Activated T-cell treated with anti-CD3 and anti-CD28 coated beads, Interleukin-2, amount 50 U/mL, for 72 hours (primary cell): ENCODE data around the gene CCDC183. TPM values are rescaled to one million over a fixed set of nuclear protein-coding genes. Genes with fewer than 3 reads are reported as not detected.
"Not testable (repeated sequence)": the region's sequence is repeated elsewhere in the genome, so short reads cannot be mapped to it uniquely, and the experiment has no call there.

Experiments used
- ATAC-seq, 2 donors: fragments of 150-1000 bp; cut with Tn5 transposase; replicated peaks in 1 of 2; 2 replicates each; pipeline ENCODE4 v1.10.0; 2021; ENCODE audit warnings: moderate library complexity in 2 of 2, mild to moderate bottlenecking in 1 of 2
- DNase-seq, 2 donors: peaks; one replicate each; pipeline ENCODE4 v3.0.0; 2021 to 2022; ENCODE audit warnings: mixed read lengths in 1 of 2
- H3K27ac Mint-ChIP-seq: one replicate; pipeline ENCODE4 v1.8.0; 2022; ENCODE audit warnings: mild to moderate bottlenecking, moderate library complexity, mixed read lengths
- H3K27me3 Mint-ChIP-seq: one replicate; pipeline ENCODE4 v1.8.0; 2022; ENCODE audit warnings: low read depth, mixed read lengths
- H3K36me3 Mint-ChIP-seq, 2 donors: one replicate each; pipeline ENCODE4 v1.8.0; 2022; ENCODE audit warnings: mixed read lengths in 2 of 2, mild to moderate bottlenecking in 1 of 2; ENCODE audit not compliant: insufficient read depth in 2 of 2
- H3K4me1 Mint-ChIP-seq: one replicate; pipeline ENCODE4 v1.8.0; 2022; ENCODE audit warnings: low read depth, mixed read lengths
- H3K4me3 Mint-ChIP-seq, 2 donors: one replicate each; pipeline ENCODE4 v1.8.0; 2022; ENCODE audit warnings: mild to moderate bottlenecking in 2 of 2, mixed read lengths in 2 of 2, moderate library complexity in 2 of 2
- H3K9me3 Mint-ChIP-seq, 2 donors: one replicate each; pipeline ENCODE4 v1.8.0; 2022; ENCODE audit warnings: mixed read lengths in 2 of 2
- total RNA-seq, 2 donors: library from RNA; stranded (reverse); gene quantifications; one replicate each; pipeline ENCODE4 v1.2.3, GENCODE V29; 2022

Gene CCDC183
- total RNA-seq, 2 donors from 2014 or later = 0.46 to 0.72 TPM

GRCh38 chr9:136831002-136831719, 35.0 kb downstream of the CCDC183 start:
- Mint-ChIP-seq H3K27me3 (no peaks in the 10 kb centered on the region), H3K4me1 (no peaks in the 10 kb centered on the region), H3K36me3 (peaks cover 0 to 6% of the 10 kb centered on the region in 2 donors), H3K9me3 (no peaks in the 10 kb centered on the region), H3K4me3 (no peak overlapping the region), H3K27ac (no peak overlapping the region)
- ATAC-seq = no peak
- DNase-seq = no peak

- no peak for DNase-seq
- no peak for ATAC-seq
- H3K4me3 Mint-ChIP-seq = no peak overlapping the region
- no peaks in the 10 kb centered on the region for H3K9me3 Mint-ChIP-seq
- peaks cover 0 to 4% of the 10 kb centered on the region in 2 donors for H3K36me3 Mint-ChIP-seq
- H3K27ac Mint-ChIP-seq = no peak overlapping the region
- H3K4me1 Mint-ChIP-seq = no peaks in the 10 kb centered on the region
- no peaks in the 10 kb centered on the region for H3K27me3 Mint-ChIP-seq
These were observed 35.6 kb downstream of the CCDC183 start for GRCh38 chr9:136831720-136832104.

GRCh38 chr9:136832581-136832980, 36.4 kb downstream of the CCDC183 start:
- Mint-ChIP-seq H3K4me3 (no peak overlapping the region), H3K27ac (no peak overlapping the region), H3K27me3 (no peaks in the 10 kb centered on the region), H3K9me3 (no peaks in the 10 kb centered on the region), H3K4me1 (no peaks in the 10 kb centered on the region), H3K36me3 (peaks cover 0 to 4% of the 10 kb centered on the region in 2 donors)
- DNase-seq (no peak), ATAC-seq (no peak)

- DNase-seq, H3K27me3 Mint-ChIP-seq, H3K36me3 Mint-ChIP-seq, H3K4me1 Mint-ChIP-seq, ATAC-seq, H3K9me3 Mint-ChIP-seq, H3K4me3 Mint-ChIP-seq, H3K27ac Mint-ChIP-seq: not testable (repeated sequence)
These were observed 37.4 kb downstream of the CCDC183 start for GRCh38 chr9:136833381-136834048.

GRCh38 chr9:136835162-136835931, 39.2 kb downstream of the CCDC183 start:
- H3K27ac Mint-ChIP-seq = no peak overlapping the region
- peaks cover 0 to 4% of the 10 kb centered on the region in 2 donors for H3K36me3 Mint-ChIP-seq
- H3K4me3 Mint-ChIP-seq = no peak overlapping the region
- ATAC-seq (peak in 1 of 2 donors; percentile 4), DNase-seq (no peak)
- peaks cover 5% of the 10 kb centered on the region for H3K4me1 Mint-ChIP-seq
- no peaks in the 10 kb centered on the region for H3K27me3 Mint-ChIP-seq
- no peaks in the 10 kb centered on the region for H3K9me3 Mint-ChIP-seq

- H3K27me3 Mint-ChIP-seq = no peaks in the 10 kb centered on the region
- H3K36me3 Mint-ChIP-seq = peaks cover 0 to 4% of the 10 kb centered on the region in 2 donors
- H3K27ac Mint-ChIP-seq = no peak overlapping the region
- ATAC-seq (no peak), DNase-seq (no peak)
- H3K4me3 Mint-ChIP-seq = no peak overlapping the region
- peaks cover 5% of the 10 kb centered on the region for H3K4me1 Mint-ChIP-seq
- H3K9me3 Mint-ChIP-seq = no peaks in the 10 kb centered on the region
These were observed 40.1 kb downstream of the CCDC183 start for GRCh38 chr9:136835932-136836904.

- ATAC-seq = no peak
- Mint-ChIP-seq H3K4me1 (peaks cover 15% of the 10 kb centered on the region), H3K4me3 (no peak overlapping the region), H3K36me3 (peaks cover 0 to 2% of the 10 kb centered on the region in 2 donors), H3K27me3 (no peaks in the 10 kb centered on the region), H3K9me3 (no peaks in the 10 kb centered on the region), H3K27ac (no peak overlapping the region)
- DNase-seq = no peak
These were observed 41.2 kb downstream of the CCDC183 start for GRCh38 chr9:136837146-136837855.

- H3K4me3 Mint-ChIP-seq, ATAC-seq, DNase-seq, H3K27ac Mint-ChIP-seq, H3K9me3 Mint-ChIP-seq, H3K27me3 Mint-ChIP-seq, H3K36me3 Mint-ChIP-seq: not testable (repeated sequence)
- H3K4me1 Mint-ChIP-seq = peaks cover 18% of the 10 kb centered on the region
These were observed 41.7 kb downstream of the CCDC183 start for GRCh38 chr9:136837856-136838277.

- no peak overlapping the region for H3K4me3 Mint-ChIP-seq
- H3K9me3 Mint-ChIP-seq = no peaks in the 10 kb centered on the region
- H3K27ac Mint-ChIP-seq = no peak overlapping the region
- H3K4me1 Mint-ChIP-seq = peaks cover 18% of the 10 kb centered on the region
- H3K27me3 Mint-ChIP-seq = no peaks in the 10 kb centered on the region
- DNase-seq (no peak), ATAC-seq (no peak)
- peaks cover 0 to 1% of the 10 kb centered on the region in 2 donors for H3K36me3 Mint-ChIP-seq
These were observed 42.4 kb downstream of the CCDC183 start for GRCh38 chr9:136838314-136839228.

GRCh38 chr9:136839229-136840139, 43.3 kb downstream of the CCDC183 start:
- Mint-ChIP-seq H3K4me3 (no peak overlapping the region), H3K36me3 (peaks cover 0 to 1% of the 10 kb centered on the region in 2 donors), H3K9me3 (no peaks in the 10 kb centered on the region), H3K27ac (no peak overlapping the region), H3K4me1 (peaks cover 18% of the 10 kb centered on the region), H3K27me3 (no peaks in the 10 kb centered on the region)
- DNase-seq = no peak
- ATAC-seq = no peak
